Liver (tissue), 3 donors: ENCODE data around the gene CLIC3.
"Not testable (repeated sequence)": the region's sequence is repeated elsewhere in the genome, so short reads cannot be mapped to it uniquely, and the experiment has no call there.

ENCODE experiments used
- EGR1 ChIP-seq, 2 donors: IDR thresholded peaks; 2 replicates each; pipeline ENCODE4 v1.6.1; 2016 to 2018; ENCODE audit warnings: antibody characterized with exemption in 2 of 2, low read depth in 2 of 2
- FOXA1 ChIP-seq: IDR thresholded peaks from 2 replicates; pipeline ENCODE4 v1.6.1; 2016; ENCODE audit warnings: antibody characterized with exemption
- GABPA ChIP-seq, 2 donors: IDR thresholded peaks in 1 of 2; conservative IDR thresholded peaks in 1 of 2; 2 replicates each; pipeline ENCODE4 v1.6.1; 2016; ENCODE audit warnings: antibody characterized with exemption in 2 of 2, mild to moderate bottlenecking in 1 of 2, moderate library complexity in 1 of 2
- JUND ChIP-seq, 2 donors: IDR thresholded peaks; 2 replicates each; pipeline ENCODE4 v1.6.1; 2016; ENCODE audit warnings: antibody characterized with exemption in 2 of 2
- RAD21 ChIP-seq, 2 donors: IDR thresholded peaks; 2 replicates each; pipeline ENCODE4 v1.6.1; 2016; ENCODE audit warnings: antibody characterized with exemption in 2 of 2, mild to moderate bottlenecking in 2 of 2
- SP1 ChIP-seq: IDR thresholded peaks from 2 replicates; pipeline ENCODE4 v1.6.1; 2018; ENCODE audit warnings: antibody characterized with exemption, mild to moderate bottlenecking
- YY1 ChIP-seq: IDR thresholded peaks from 2 replicates; pipeline ENCODE4 v1.6.1; 2016; ENCODE audit warnings: antibody characterized with exemption, mild to moderate bottlenecking
- TF ChIP-seq, protein P1 (sequence below): fragments of 150-350 bp; IDR thresholded peaks from 2 replicates; pipeline ENCODE4 v1.5.1; 2017; ENCODE audit warnings: improper control_type of control experiment, low read depth, low read length; ENCODE audit not compliant: missing input control
- TF ChIP-seq, protein P2 (sequence below): IDR thresholded peaks from 2 replicates; pipeline ENCODE4 v1.6.1; 2016; ENCODE audit warnings: antibody characterized with exemption
- TF ChIP-seq, protein P3 (sequence below): IDR thresholded peaks from 2 replicates; pipeline ENCODE4 v1.6.1; 2016; ENCODE audit warnings: antibody characterized with exemption, mild to moderate bottlenecking
- TF ChIP-seq, protein P4 (sequence below): IDR thresholded peaks from 2 replicates; pipeline ENCODE4 v1.6.1; 2016; ENCODE audit warnings: antibody characterized with exemption
- donor health status: healthy.
- donor health status: healthy.

DNA sequence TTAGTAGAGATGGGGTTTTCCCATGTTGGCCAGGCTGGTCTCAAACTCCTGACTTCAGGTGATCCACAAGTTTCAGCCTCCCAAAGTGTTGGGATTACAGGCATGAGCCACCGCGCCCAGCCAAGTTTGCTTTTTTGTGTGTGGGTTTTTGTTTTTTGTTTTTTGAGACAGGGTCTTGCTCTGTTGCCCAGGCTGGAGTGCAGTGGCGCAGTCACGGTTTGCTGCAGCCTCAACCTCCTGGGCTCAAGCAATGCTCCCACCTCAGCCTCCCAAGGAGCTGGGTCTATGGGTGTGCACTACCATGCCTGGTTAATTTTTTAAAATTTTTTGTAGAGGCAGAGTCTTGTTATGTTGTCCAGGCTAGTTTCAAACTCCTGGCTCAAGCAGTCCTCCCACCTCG lies 37.1 kb upstream of the CLIC3 start:
- not testable (repeated sequence) for TF ChIP-seq EGR1 (IDR thresholded peaks at IDR 0.05; ENCODE audit: low read depth in 2 of 2); GABPA (IDR thresholded peaks at IDR 0.05 in 1 of 2, conservative IDR thresholded peaks at IDR 0.05 in 1 of 2); FOXA1; SP1; JUND (IDR thresholded peaks at IDR 0.05); RAD21 (IDR thresholded peaks at IDR 0.05); YY1
- TF ChIP-seq, protein P1, sequence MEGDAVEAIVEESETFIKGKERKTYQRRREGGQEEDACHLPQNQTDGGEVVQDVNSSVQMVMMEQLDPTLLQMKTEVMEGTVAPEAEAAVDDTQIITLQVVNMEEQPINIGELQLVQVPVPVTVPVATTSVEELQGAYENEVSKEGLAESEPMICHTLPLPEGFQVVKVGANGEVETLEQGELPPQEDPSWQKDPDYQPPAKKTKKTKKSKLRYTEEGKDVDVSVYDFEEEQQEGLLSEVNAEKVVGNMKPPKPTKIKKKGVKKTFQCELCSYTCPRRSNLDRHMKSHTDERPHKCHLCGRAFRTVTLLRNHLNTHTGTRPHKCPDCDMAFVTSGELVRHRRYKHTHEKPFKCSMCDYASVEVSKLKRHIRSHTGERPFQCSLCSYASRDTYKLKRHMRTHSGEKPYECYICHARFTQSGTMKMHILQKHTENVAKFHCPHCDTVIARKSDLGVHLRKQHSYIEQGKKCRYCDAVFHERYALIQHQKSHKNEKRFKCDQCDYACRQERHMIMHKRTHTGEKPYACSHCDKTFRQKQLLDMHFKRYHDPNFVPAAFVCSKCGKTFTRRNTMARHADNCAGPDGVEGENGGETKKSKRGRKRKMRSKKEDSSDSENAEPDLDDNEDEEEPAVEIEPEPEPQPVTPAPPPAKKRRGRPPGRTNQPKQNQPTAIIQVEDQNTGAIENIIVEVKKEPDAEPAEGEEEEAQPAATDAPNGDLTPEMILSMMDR = not testable (repeated sequence)
- TF ChIP-seq, protein P2, sequence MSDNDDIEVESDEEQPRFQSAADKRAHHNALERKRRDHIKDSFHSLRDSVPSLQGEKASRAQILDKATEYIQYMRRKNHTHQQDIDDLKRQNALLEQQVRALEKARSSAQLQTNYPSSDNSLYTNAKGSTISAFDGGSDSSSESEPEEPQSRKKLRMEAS = not testable (repeated sequence)
- TF ChIP-seq, protein P3, sequence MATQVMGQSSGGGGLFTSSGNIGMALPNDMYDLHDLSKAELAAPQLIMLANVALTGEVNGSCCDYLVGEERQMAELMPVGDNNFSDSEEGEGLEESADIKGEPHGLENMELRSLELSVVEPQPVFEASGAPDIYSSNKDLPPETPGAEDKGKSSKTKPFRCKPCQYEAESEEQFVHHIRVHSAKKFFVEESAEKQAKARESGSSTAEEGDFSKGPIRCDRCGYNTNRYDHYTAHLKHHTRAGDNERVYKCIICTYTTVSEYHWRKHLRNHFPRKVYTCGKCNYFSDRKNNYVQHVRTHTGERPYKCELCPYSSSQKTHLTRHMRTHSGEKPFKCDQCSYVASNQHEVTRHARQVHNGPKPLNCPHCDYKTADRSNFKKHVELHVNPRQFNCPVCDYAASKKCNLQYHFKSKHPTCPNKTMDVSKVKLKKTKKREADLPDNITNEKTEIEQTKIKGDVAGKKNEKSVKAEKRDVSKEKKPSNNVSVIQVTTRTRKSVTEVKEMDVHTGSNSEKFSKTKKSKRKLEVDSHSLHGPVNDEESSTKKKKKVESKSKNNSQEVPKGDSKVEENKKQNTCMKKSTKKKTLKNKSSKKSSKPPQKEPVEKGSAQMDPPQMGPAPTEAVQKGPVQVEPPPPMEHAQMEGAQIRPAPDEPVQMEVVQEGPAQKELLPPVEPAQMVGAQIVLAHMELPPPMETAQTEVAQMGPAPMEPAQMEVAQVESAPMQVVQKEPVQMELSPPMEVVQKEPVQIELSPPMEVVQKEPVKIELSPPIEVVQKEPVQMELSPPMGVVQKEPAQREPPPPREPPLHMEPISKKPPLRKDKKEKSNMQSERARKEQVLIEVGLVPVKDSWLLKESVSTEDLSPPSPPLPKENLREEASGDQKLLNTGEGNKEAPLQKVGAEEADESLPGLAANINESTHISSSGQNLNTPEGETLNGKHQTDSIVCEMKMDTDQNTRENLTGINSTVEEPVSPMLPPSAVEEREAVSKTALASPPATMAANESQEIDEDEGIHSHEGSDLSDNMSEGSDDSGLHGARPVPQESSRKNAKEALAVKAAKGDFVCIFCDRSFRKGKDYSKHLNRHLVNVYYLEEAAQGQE = not testable (repeated sequence)
- TF ChIP-seq, protein P4, sequence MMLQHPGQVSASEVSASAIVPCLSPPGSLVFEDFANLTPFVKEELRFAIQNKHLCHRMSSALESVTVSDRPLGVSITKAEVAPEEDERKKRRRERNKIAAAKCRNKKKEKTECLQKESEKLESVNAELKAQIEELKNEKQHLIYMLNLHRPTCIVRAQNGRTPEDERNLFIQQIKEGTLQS = not testable (repeated sequence)
